Stimulated activated CD4-positive, alpha-beta T cell treated with anti-CD3 and anti-CD28 coated beads, Interleukin-1b, Interleukin-23, amount 100 ng/mL, for 48 hours (primary cell): ENCODE results near the gene TSHZ2.
"Not testable (repeated sequence)": the region's sequence is repeated elsewhere in the genome, so short reads cannot be mapped to it uniquely, and the experiment has no call there.

Experiments
- DNase-seq: peaks from one replicate; pipeline ENCODE4 v3.0.0-alpha.2; 2020

The TSHZ2 gene

GRCh38 chr20:52962183-52962582 is 10.0 kb upstream of the TSHZ2 start:
- no peak for DNase-seq

GRCh38 chr20:52963131-52963530 is 9.0 kb upstream of the TSHZ2 start:
- DNase-seq: no peak

- DNase-seq: no peak
These were observed 8.0 kb upstream of the TSHZ2 start for GRCh38 chr20:52964131-52964530.

- no peak for DNase-seq
These were observed 6.8 kb upstream of the TSHZ2 start for GRCh38 chr20:52965380-52965779.

GRCh38 chr20:52965819-52966218 is 6.3 kb upstream of the TSHZ2 start:
- DNase-seq: no peak

- DNase-seq: not testable (repeated sequence)
These were observed 5.6 kb upstream of the TSHZ2 start for GRCh38 chr20:52966543-52966942.

GRCh38 chr20:52971498-52972189 is 514 bp upstream of the TSHZ2 start:
- DNase-seq: no peak

GRCh38 chr20:52972965-52973819 is 1.0 kb downstream of the TSHZ2 start:
- peak; percentile 41 for DNase-seq

- peak; percentile 69 for DNase-seq
These were observed 2.0 kb downstream of the TSHZ2 start for GRCh38 chr20:52974179-52974594.

GRCh38 chr20:52975029-52975732 is 3.0 kb downstream of the TSHZ2 start:
- DNase-seq: peak; percentile 26

- DNase-seq: no peak
These were observed 3.8 kb downstream of the TSHZ2 start for GRCh38 chr20:52975803-52976531.

GRCh38 chr20:52978851-52979250 is 6.7 kb downstream of the TSHZ2 start:
- DNase-seq: no peak

- DNase-seq: no peak
These were observed 8.9 kb downstream of the TSHZ2 start for GRCh38 chr20:52981051-52981450.

- DNase-seq: no peak
These were observed 11.7 kb downstream of the TSHZ2 start for GRCh38 chr20:52983726-52984450.

- DNase-seq: no peak
These were observed 12.3 kb downstream of the TSHZ2 start for GRCh38 chr20:52984451-52984810.

GRCh38 chr20:52985687-52986086 is 13.5 kb downstream of the TSHZ2 start:
- DNase-seq: no peak

- DNase-seq: no peak
These were observed 15.1 kb downstream of the TSHZ2 start for GRCh38 chr20:52987295-52987694.

GRCh38 chr20:52991830-52992229 is 19.7 kb downstream of the TSHZ2 start:
- no peak for DNase-seq

GRCh38 chr20:52992632-52993031 is 20.5 kb downstream of the TSHZ2 start:
- DNase-seq: no peak

- no peak for DNase-seq
These were observed 20.9 kb downstream of the TSHZ2 start for GRCh38 chr20:52993076-52993475.

GRCh38 chr20:52994184-52994970 is 22.2 kb downstream of the TSHZ2 start:
- no peak for DNase-seq
